Activated CD4-positive, alpha-beta T cell treated with anti-CD3 and anti-CD28 coated beads, Interleukin-2, amount 50 U/mL, for 24 hours (primary cell): ENCODE results near the gene ROR2.

Experiments used
- DNase-seq, 2 donors: peaks; one replicate each; pipeline ENCODE4 v3.0.0-alpha.2; 2020; ENCODE audit warnings: low read depth in 1 of 2, low spot score in 1 of 2

Gene ROR2

GRCh38 chr9:91843623-91844148 is 106.3 kb downstream of the ROR2 start:
- no peak for DNase-seq

- no peak for DNase-seq
These were observed 106.9 kb downstream of the ROR2 start for GRCh38 chr9:91843093-91843492.

- no peak for DNase-seq
These were observed 107.5 kb downstream of the ROR2 start for GRCh38 chr9:91842358-91843049.

GRCh38 chr9:91841591-91841990 is 108.4 kb downstream of the ROR2 start:
- DNase-seq: no peak

GRCh38 chr9:91840882-91841281 is 109.1 kb downstream of the ROR2 start:
- DNase-seq: no peak

- no peak for DNase-seq
These were observed 109.6 kb downstream of the ROR2 start for GRCh38 chr9:91840469-91840868.

GRCh38 chr9:91839926-91840465 is 110.0 kb downstream of the ROR2 start:
- DNase-seq: no peak

- no peak for DNase-seq
These were observed 111.9 kb downstream of the ROR2 start for GRCh38 chr9:91837981-91838731.

- no peak for DNase-seq
These were observed 113.5 kb downstream of the ROR2 start for GRCh38 chr9:91836515-91836914.

GRCh38 chr9:91835632-91836031 is 114.4 kb downstream of the ROR2 start:
- DNase-seq: no peak

- no peak for DNase-seq
These were observed 114.8 kb downstream of the ROR2 start for GRCh38 chr9:91835216-91835615.

GRCh38 chr9:91834740-91835139 is 115.3 kb downstream of the ROR2 start:
- DNase-seq: no peak

GRCh38 chr9:91833878-91834255 is 116.2 kb downstream of the ROR2 start:
- DNase-seq: no peak

GRCh38 chr9:91833096-91833877 is 116.7 kb downstream of the ROR2 start:
- no peak for DNase-seq

GRCh38 chr9:91832322-91832721 is 117.7 kb downstream of the ROR2 start:
- no peak for DNase-seq

- no peak for DNase-seq
These were observed 124.2 kb downstream of the ROR2 start for GRCh38 chr9:91825866-91826265.

GRCh38 chr9:91825422-91825821 is 124.6 kb downstream of the ROR2 start:
- no peak for DNase-seq

- no peak for DNase-seq
These were observed 125.3 kb downstream of the ROR2 start for GRCh38 chr9:91824601-91825305.

GRCh38 chr9:91824151-91824550 is 125.9 kb downstream of the ROR2 start:
- no peak for DNase-seq

- DNase-seq: no peak
These were observed 128.8 kb downstream of the ROR2 start for GRCh38 chr9:91820949-91821880.
